ENCODE results near the gene ZNF76. TPM values are rescaled to one million over a fixed set of nuclear protein-coding genes. Genes with fewer than 3 reads are reported as not detected.

ZNF76 gene
- 10 to 100 TPM; 25.4 to 26.0 TPM for total RNA-seq

- Histone ChIP-seq H3K27ac (peak within 1 kb of the TSS; percentile 96 to 98), H3K36me3 (no peaks in the 10 kb centered on the region), H3K4me3 (peak within 1 kb of the TSS; percentile 85 to 91), H3K27me3 (no peaks in the 10 kb centered on the region), H3K9me3 (no peaks in the 10 kb centered on the region), H3K4me1 (peaks cover 0 to 34% of the 10 kb centered on the region in 2 donors)
- peak; percentile 99 for DNase-seq (ENCODE audit: low spot score)
- TF ChIP-seq CTCF (IDR thresholded peaks at IDR 0.05) = no peak
Measured at GRCh38 chr6:35259194-35259947, at the start of gene ZNF76. Gene ZNF76 (plus strand): TSS chr6:35259735. CDS start chr6:35281152, 21,417 bp downstream.

GRCh38 chr6:35213298-35213791 is 46.2 kb upstream of the ZNF76 start:
- Histone ChIP-seq H3K36me3 (no peaks in the 10 kb centered on the region), H3K4me3 (peak overlapping the region; percentile 29 to 56), H3K27me3 (peaks cover 4 to 9% of the 10 kb centered on the region in 2 donors), H3K9me3 (no peaks in the 10 kb centered on the region), H3K4me1 (peaks cover 0 to 14% of the 10 kb centered on the region in 2 donors), H3K27ac (no peak overlapping the region)
- no peak for DNase-seq (ENCODE audit: low spot score)
- no peak for TF ChIP-seq CTCF (IDR thresholded peaks at IDR 0.05)

- Histone ChIP-seq H3K9me3 (no peaks in the 10 kb centered on the region), H3K27ac (no peak within 1 kb of the TSS), H3K27me3 (peaks cover 4 to 9% of the 10 kb centered on the region in 2 donors), H3K36me3 (no peaks in the 10 kb centered on the region), H3K4me1 (peaks cover 0 to 14% of the 10 kb centered on the region in 2 donors), H3K4me3 (peak within 1 kb of the TSS; percentile 29 to 56)
- TF ChIP-seq CTCF (IDR thresholded peaks at IDR 0.05) = no peak
- no peak for DNase-seq (ENCODE audit: low spot score)
Measured at GRCh38 chr6:35213824-35214756, 45.4 kb upstream of the ZNF76 start, which contains the start of gene SCUBE3. Gene SCUBE3 (plus strand): TSS chr6:35213956. CDS start chr6:35214419, 463 bp downstream.

- no peak for DNase-seq (ENCODE audit: low spot score)
- no peak for TF ChIP-seq CTCF (IDR thresholded peaks at IDR 0.05)
- Histone ChIP-seq H3K4me1 (peaks cover 0 to 14% of the 10 kb centered on the region in 2 donors), H3K27me3 (peaks cover 4 to 9% of the 10 kb centered on the region in 2 donors), H3K4me3 (peak overlapping the region in 1 of 2 donors; percentile 56), H3K9me3 (no peaks in the 10 kb centered on the region), H3K27ac (no peak overlapping the region), H3K36me3 (no peaks in the 10 kb centered on the region)
Measured at GRCh38 chr6:35214869-35215664, 44.5 kb upstream of the ZNF76 start.
